ENCODE measurements around the gene TPH2.

GRCh38 chr12:71945883-71946282 is 7.2 kb downstream of the TPH2 start:
- TF ChIP-seq CTCF (IDR thresholded peaks at IDR 0.05; ENCODE audit: poor library complexity) (no peak), EZH2phosphoT487 (IDR thresholded peaks at IDR 0.05; ENCODE audit: low read depth, severe bottlenecking, unreplicated experiment) (no peak), EZH2 (IDR thresholded peaks at IDR 0.05; ENCODE audit: borderline replicate concordance) (no peak)
